T-helper 1 cell (primary cell): ENCODE data around the gene ARID1B.
A peak's percentile ranks its signal among the peaks of the same experiment; 100 is the strongest.

ENCODE experiments used
- DNase-seq, 5 donors: peaks; one replicate each; pipeline ENCODE4 v3.0.0-alpha.2; 2012 to 2020

The ARID1B gene

GRCh38 chr6:157116426-157116825 lies 339.2 kb downstream of the ARID1B start:
- no peak for DNase-seq

DNA sequence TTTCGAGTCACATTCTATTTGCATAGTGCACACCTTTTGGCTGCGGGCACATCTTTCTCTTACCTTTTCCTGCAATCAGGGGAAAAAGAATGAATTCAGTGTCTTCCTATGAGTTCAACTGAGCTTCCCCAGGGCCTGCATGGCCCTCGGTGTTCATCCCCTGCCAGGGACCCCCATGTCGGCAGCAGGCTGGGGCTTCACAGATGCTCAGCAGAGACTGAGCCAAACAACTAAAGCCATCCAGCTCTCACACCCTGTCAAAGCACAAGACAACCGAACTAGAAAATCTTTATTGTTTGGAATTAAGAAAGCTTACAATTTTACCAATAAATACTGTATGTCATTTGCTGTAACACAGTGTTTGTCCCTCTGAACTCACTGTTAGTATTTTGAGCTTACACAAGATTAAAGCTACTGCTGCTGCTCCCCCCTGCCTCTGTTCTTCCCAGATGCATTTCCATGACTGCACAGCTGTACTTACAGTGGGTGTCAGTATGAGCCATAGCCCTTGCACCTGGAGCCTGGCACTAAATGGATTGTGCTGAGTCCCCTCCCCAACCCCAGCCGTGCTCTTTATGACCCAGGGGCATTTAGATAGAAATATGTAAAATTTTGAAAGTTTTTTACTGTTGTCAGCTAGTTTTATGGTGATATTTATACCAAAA lies 340.4 kb downstream of the ARID1B start:
- no peak for DNase-seq

DNA sequence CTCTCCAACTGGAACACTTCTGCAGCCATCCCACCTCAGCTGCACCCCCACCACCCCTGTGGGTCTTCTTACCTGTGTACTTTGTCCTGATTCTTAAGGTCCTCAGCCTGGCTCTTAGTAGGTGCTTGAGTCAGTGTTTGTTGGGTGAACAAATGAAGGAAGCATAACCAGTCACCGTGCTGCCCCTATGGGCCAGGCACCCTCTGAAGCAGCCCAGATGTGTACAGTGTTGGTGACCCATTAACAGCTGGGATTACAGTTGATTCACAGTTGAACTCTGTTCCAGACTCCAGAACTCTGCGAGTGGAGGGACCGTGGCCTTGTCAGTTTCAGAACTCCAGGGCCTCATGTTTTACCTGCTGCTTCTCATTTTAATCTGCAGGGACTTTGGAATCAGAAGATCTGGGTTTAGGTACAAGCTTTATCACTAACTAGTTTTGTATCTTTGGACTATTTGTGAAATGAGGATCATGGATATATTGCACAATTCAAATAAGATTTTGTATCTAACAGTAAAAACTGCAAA lies 342.4 kb downstream of the ARID1B start:
- no peak for DNase-seq

DNA sequence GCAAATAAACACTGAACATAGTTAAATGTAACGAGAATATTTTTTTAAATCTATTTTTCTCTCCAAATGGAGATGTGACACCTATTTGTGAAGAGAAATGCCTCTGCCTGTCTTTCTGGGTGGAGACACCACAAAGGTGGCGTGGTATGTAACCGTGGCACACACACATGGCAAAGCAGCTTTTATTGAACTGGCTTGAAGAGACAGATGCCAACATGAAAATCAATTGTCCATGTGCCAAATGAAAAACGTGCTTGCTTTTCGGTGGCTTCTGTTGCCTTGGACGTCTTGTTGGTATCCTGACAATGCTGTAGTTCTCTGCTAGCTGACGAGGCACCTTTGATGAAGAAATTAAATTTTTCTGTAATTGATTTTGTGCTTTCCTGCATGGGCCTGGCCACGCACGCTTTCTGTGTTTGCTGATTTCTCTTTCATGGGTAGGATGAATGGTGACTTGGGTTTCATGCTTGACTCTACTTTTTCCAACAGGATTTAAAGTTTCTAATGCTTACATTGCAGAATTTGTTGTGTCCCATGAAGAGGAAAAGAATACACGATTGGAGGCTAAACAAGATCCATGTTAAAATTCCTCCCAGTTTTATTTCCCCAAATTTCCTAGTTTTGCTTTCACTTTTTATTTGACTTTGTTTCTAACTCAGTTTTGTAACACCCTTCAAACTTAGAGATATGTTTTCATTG lies 343.5 kb downstream of the ARID1B start:
- no peak for DNase-seq

DNA sequence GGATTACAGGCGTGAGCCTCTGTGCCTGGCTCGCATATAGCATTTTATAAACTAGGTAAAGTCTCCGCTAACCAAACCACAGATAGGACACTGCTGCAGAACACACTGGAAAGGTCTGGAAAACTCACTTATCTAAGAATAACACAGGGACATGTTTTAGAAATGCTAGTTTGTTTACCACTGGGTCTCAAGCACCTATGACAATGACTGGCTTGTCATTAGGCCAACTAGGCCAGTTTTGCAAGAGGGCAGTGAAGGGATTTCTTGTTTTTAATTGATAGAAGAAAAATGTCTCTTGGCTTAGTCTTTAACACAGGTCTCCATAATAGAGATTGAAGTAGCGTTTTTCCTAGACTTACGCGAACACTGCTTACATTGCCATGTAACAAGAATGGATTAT lies 344.7 kb downstream of the ARID1B start:
- DNase-seq, result no peak

DNA sequence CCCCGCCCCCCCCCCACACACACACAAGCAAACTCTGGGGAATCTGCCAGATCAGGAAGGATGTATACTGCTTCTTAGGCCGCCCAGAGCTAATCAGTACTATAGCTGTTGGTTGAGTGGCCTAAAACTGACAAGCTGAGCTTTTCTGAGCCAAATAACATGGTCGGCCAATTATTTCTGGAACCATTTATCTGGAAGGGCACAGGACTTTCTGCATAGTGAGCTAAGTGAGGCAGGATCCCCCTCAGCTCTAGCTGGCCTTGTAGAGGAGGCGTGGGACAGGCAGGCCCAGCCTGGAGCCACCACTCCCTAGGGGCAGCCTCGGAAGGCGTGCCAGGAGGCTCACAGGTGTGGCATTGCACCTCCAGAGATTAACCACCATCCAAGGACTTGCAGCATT lies 346.1 kb downstream of the ARID1B start:
- DNase-seq, result no peak

DNA sequence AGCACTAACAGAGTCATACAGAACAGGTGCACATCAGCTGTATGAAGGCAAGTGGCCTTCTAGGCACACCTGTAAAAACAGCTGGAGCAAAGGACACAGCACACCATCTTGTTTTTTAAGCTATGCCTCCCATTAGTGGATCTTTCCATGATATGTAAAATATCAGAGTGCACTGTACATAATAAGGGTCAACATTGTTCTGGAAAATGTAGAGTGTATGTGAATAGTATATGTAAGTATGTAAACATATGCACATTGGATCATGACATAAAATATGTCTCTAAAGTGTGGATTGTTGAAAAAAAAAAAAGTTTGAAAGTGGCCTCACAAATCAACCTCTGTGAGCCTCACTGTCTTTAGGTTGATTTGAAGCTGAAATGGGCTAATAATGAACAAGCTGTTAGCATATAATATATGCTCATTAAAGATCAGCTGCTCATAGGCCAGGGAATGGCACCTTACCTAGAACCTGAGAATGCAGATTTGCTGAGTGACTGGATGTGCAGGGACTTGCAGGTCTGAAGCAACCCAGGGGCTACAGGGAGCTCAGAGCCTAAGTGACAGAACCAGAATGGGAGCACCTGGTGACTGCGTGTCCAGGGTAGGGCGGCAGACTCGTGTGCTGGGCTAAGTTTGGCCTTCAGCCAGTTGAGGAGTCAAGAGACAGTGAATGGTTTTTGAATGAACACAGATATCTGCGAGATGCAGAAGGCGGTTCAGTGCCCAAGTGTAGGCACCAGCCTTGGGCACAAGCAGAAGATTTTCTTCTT lies 347.5 kb downstream of the ARID1B start:
- no peak for DNase-seq

GRCh38 chr6:157125531-157125930 lies 348.4 kb downstream of the ARID1B start:
- no peak for DNase-seq

DNA sequence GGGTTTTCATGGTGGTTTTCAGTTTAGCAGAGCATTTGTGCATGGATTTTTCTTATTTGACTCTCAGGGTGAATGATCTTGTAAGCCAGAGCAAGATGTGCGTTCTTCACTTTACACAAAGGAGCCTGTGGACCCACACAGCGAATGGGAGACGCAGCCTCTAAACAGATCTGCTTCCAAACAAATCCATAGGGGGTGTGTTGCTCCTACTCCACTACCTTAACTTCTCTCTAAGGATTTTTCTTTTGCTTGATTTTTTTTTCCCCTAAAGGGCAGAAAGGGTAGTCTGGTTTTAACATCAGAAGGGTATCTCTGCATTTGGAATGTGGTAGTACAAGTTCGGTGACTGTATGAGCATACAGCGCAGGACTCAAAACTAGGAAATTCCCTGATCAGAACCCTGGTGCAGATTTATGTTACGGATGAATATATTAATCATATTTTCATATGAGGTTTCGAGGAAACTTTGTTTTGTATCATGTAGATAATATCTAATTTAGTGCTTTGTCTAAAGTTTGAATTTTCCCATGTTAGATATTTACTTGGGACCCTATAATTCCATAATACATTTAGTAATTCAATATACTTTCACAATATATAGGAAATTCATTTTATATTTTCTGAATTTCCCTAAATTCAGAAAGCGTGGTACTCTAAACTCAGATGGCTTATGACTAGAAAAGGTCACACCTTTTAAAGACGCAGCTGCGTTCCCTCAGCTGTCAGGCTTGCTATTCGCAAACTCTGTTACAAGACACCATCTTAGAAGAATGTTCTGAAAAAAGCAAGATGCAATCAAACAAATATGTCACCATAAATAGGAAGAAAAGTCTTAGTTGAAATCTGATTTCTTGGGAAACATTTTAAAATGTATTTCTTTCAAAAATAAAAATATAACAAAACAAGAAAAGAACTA lies 349.3 kb downstream of the ARID1B start:
- no peak for DNase-seq

- DNase-seq, result no peak
Observed at GRCh38 chr6:157128235-157128775, 351.1 kb downstream of the ARID1B start.

- DNase-seq, result no peak
Observed at GRCh38 chr6:157131250-157131649, 354.1 kb downstream of the ARID1B start.

GRCh38 chr6:157133856-157134255 lies 356.7 kb downstream of the ARID1B start:
- no peak for DNase-seq

DNA sequence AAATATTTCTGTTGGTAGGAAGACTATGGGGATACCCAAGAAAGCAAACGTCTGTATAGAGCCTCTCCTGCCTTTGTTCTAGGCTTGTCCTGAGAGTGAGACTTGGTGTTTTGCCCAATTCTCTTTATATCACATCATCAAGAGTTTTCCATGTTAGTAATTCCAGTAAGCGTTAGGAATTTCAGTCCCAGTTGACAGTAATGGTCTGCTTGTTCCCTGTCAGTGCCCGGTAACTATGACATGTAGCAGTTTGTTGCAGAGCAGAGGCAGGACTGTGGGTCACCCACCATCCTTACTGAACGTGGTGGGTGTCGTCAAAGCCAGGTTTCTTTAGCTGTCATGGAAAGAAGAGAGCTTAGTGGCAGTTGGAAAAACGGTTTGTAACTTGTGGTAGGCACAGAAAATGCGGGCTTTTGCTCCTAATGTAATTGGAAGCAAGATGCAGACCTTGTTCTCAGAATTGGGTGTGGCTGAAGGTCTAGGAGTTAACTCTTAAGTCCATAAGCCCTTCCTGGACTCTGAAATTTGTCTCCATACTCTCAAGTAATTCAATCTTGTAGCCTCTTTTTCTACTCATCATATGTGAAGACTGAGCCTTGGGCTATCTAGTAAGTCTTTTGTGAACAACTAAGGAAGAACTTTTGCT lies 357.3 kb downstream of the ARID1B start:
- DNase-seq, result peak in 1 of 5 donors; percentile 6

GRCh38 chr6:157135691-157136090 lies 358.5 kb downstream of the ARID1B start:
- no peak for DNase-seq

DNA sequence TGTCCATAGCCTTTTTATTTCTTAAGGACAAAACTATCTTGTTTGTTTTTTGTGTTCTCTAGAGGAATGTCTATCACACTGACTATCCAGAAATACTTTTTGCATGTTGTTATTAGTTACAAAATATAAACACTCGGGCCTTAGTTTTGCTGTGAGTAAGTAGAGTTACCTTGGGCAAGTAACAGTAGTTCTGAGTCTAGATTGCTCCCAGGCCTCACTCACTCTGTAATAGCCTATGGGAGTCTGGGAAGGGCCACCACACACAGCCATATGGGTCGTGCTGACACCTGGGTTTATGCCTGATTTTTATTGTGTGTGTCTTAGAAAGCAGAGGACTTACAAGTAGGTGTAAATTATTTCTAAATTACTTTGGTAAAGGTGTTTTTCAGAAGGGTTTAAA lies 360.3 kb downstream of the ARID1B start:
- no peak for DNase-seq

DNA sequence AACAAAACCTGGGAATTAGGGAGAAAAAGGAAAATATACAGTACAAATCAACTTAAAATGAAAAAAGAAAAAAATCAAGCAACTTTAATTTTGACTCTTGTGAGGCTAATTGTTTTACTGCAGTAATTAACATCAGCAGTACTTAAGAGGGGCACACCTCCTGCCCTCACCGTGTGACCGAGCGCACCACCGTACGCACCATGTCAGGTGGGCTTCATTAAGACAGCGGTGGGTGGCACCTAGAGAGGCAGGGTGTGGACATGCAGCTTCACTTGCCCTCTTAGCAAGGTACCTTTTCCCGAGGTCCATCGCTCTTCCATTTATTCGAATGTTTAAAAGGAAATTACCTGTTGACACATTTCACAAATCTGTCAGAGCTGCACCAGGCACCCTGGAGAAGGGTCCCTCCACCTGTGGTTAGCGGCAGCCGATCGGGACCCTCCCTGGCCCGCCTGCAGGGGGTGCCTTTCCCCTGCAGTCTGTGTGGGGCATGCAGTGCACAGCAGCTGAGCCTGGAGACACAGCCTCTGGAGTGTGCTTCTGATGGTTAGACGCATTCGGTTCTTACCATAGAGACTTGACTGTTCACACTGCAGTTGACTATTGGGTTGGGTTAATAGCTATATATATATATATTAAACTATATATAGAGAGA lies 362.0 kb downstream of the ARID1B start:
- DNase-seq, result no peak

DNA sequence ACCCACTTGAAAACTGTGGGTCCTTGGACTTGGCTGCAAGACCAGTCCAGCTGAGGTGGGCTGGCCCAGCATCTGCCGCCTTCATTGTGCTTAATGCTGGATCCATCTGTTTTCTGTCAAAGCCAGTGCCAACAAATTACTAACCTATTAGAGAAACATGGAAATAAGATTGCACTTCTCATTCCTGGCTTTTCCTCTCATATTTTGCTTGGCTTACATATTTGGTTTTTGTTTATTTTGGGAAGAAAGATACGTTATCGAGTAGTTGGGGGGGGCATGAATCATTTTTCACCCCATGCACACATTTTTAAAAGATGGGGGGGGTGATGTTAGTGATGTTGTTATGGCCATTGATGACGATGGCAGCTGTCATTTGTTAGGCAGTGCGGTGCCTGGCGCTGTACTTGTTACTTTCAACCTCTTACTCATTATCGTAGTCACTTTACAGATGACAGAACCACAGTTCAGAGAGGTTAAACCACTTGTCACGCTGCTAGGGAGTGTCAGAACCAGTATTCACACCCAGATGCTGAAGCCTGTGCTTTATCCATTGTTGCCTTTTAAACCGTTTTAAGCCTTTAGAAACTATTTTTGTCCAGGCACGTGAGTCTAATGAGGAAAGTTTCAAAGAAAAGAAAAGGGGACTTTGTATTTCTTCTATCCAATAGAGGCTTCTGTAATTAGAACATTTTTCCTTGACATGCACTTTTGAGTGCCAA lies 366.2 kb downstream of the ARID1B start:
- peak in 1 of 5 donors; percentile 46 for DNase-seq

DNA sequence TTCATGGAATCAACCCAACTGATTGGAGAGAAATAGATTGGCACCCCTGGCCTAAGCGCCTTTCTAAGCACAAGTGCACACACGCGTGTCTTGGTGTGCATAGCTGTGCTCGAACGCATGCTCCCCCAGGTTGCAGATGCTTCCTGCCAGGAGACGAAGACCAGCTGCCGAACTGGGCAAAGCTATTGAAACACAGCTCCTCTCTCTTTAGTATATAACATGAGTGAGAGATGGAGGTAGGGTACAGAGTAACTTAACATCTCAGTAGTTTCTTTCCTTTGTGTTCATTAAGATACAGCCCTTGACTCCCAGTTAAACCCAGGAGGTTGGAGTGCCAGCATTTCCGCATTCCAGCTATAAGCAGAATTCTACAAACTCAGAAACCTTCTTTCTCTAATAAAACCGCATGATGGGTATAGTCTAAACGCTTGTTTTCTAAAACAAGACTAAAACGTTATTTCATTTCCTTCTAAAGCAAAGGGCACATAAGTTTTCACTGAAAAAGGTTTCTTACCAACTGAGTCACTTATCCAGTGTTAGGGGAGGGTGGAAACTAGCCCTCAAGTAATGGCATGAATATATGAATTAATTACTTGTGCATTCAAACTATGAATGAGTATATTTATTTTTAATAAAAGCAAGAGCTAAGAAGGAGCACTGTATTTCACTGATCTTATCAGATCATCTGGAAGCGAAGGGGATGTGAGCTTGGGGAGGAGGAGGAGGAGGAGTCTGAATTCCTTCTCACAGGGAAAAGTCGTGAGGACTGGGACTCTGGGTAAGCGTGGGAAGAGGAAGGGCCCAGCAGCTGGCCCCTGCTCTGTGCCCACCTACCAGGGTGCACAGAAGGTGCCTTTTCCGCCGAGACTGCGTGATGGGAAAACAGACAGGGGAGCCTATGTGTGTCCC lies 367.0 kb downstream of the ARID1B start:
- no peak for DNase-seq

DNA sequence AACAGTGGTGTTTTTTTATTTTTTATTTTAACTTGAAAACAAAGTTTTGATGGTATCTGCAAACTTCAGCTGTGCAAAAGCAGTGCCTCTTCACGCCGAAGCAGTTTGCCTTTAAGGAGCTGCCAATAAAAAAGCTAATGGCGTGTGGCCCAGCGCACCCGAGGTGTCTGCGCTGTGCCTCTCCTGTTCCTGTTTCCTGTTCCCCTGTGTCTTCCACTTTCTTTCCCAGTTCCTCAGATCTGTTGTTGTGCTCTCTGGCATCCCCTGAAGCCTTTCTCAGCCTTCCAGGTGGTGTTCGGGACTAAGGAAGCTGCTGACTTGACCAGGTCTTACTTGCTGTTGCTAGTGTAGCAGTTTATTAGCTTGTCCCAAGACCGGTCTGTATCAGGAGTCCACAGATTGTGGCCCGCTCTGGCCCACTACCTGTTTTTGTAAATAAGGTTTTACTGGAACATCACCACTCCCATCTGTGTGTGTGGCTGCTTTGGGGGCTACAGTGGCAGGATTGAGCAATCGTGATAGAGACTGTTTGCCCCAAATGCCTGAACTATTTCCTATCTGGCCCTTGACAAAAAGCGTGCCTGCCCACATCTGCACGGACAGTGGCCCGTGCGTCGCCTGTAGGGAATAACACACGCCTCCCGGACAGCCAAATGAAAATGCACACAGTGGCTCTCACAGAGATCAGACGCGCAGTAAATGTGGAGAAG lies 367.8 kb downstream of the ARID1B start:
- DNase-seq, result no peak
